Measurements from ENCODE around the gene COL4A1. TPM values are rescaled to one million over a fixed set of nuclear protein-coding genes. Genes with fewer than 3 reads are reported as not detected.

Gene COL4A1
- total and polyA plus RNA-seq, 2 of the 13 experiments (the other 11 are each of a cell fraction or from before 2014, with no cell fraction given) = not detected

DNA sequence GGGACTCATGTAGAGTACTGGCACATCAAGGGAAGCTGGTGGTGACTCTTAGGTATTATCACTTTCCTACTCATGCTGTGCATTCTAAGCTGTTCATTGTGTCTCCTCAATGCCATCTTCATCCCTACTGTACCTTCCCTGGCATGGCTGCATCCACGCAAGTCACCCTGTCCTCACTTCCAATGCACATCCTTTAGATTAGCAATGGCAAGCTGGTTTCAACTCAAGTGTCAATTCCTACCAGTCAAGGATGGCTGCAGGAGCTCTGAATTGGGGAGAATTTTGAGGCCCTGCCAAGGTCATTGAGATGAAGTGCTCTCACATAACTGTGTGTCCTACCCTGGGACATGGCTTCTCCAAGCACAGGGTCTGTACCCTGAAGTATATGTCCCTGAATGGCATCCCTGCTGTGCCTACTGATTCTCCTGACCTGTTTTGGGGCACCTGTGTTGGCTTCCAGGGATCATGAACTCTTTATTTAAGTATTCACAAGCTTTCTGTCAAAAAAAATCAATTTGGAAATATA lies 24.6 kb downstream of the COL4A1 start:
- no peak overlapping the region for H3K4me3 ChIP-seq (replicated peaks in 1 of 3; ENCODE audit: insufficient read depth in 1 of 3, low read depth in 2 of 3, low read length in 3 of 3)
- POLR2A ChIA-PET = no interaction called here
- H3K9me3 ChIP-seq (ENCODE audit: low read length) = no peaks in the 10 kb centered on the region
- H4K20me1 ChIP-seq (ENCODE audit: insufficient read depth, low read length) = no peaks in the 10 kb centered on the region
- peaks cover 4 to 36% of the 10 kb centered on the region in 2 experiments for H3K27me3 ChIP-seq (ENCODE audit: control insufficient read depth in 1 of 2, insufficient read depth in 2 of 2, low read length in 2 of 2)
- in situ Hi-C loops (cut with HindIII; ENCODE audit: extremely low pct_ligation_motif_present, low pct_unique_long_range_greater_than_20kb) = no loop called here
- H3K27ac ChIP-seq (ENCODE audit: extremely low read length, insufficient read depth, low read length) = no peak overlapping the region
- no peak for FAIRE-seq
- WGBS (ENCODE audit: low lambda C conversion rate) = 7% methylated on average over 1 of the region's 1 CpG
- TF ChIP-seq, protein P1, sequence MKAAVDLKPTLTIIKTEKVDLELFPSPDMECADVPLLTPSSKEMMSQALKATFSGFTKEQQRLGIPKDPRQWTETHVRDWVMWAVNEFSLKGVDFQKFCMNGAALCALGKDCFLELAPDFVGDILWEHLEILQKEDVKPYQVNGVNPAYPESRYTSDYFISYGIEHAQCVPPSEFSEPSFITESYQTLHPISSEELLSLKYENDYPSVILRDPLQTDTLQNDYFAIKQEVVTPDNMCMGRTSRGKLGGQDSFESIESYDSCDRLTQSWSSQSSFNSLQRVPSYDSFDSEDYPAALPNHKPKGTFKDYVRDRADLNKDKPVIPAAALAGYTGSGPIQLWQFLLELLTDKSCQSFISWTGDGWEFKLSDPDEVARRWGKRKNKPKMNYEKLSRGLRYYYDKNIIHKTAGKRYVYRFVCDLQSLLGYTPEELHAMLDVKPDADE (CRISPR knock-in tag; IDR thresholded peaks at IDR 0.05) = no peak
- TF ChIP-seq ELF3 (CRISPR knock-in tag; IDR thresholded peaks at IDR 0.05) (no peak), ZNF558 (CRISPR knock-in tag; IDR thresholded peaks at IDR 0.05; ENCODE audit: borderline replicate concordance) (no peak), ZFP36L2 (CRISPR knock-in tag; IDR thresholded peaks at IDR 0.05) (no peak), PHF8 (CRISPR knock-in tag; IDR thresholded peaks at IDR 0.05) (no peak), JDP2 (CRISPR knock-in tag; IDR thresholded peaks at IDR 0.05; ENCODE audit: borderline replicate concordance) (no peak), PAF1 (CRISPR knock-in tag; IDR thresholded peaks at IDR 0.05) (no peak), ZNF7 (CRISPR knock-in tag; IDR thresholded peaks at IDR 0.05) (no peak), ZNF331 (CRISPR knock-in tag; IDR thresholded peaks at IDR 0.05) (no peak), HMGA1 (CRISPR knock-in tag; conservative IDR thresholded peaks at IDR 0.05) (no peak), ZKSCAN1 (IDR thresholded peaks at IDR 0.05; ENCODE audit: low read length) (no peak), ZNF564 (CRISPR knock-in tag; IDR thresholded peaks at IDR 0.05) (no peak), TMF1 (CRISPR knock-in tag; IDR thresholded peaks at IDR 0.05; ENCODE audit: low read depth) (no peak), ZNF549 (CRISPR knock-in tag; IDR thresholded peaks at IDR 0.05) (no peak), U2AF1 (optimal IDR thresholded peaks at IDR 0.05; ENCODE audit: low read depth, low read length) (no peak)
- TF ChIP-seq, protein P2, sequence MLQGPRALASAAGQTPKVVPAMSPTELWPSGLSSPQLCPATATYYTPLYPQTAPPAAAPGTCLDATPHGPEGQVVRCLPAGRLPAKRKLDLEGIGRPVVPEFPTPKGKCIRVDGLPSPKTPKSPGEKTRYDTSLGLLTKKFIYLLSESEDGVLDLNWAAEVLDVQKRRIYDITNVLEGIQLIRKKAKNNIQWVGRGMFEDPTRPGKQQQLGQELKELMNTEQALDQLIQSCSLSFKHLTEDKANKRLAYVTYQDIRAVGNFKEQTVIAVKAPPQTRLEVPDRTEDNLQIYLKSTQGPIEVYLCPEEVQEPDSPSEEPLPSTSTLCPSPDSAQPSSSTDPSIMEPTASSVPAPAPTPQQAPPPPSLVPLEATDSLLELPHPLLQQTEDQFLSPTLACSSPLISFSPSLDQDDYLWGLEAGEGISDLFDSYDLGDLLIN (CRISPR knock-in tag; IDR thresholded peaks at IDR 0.05; ENCODE audit: borderline replicate concordance) = no peak
- TF ChIP-seq, protein P3, sequence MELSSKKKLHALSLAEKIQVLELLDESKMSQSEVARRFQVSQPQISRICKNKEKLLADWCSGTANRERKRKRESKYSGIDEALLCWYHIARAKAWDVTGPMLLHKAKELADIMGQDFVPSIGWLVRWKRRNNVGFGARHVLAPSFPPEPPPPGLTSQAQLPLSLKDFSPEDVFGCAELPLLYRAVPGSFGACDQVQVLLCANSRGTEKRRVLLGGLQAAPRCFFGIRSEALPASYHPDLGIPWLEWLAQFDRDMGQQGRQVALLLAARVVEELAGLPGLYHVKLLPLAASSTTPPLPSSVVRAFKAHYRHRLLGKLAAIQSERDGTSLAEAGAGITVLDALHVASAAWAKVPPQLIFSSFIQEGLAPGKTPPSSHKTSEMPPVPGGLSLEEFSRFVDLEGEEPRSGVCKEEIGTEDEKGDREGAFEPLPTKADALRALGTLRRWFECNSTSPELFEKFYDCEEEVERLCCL (CRISPR knock-in tag; IDR thresholded peaks at IDR 0.05; ENCODE audit: borderline replicate concordance) = no peak
- H3K36me3 ChIP-seq (replicated peaks in 1 of 2; ENCODE audit: control insufficient read depth in 1 of 2, insufficient read depth in 2 of 2, low read length in 2 of 2) = no peaks in the 10 kb centered on the region
- H3K9ac ChIP-seq (ENCODE audit: insufficient read depth, low read depth, low read length) = no peak overlapping the region
- H3K79me2 ChIP-seq (ENCODE audit: insufficient read depth, low read length) = no peaks in the 10 kb centered on the region
- no peak for DNase-seq (ENCODE audit: low spot score)
- intact Hi-C loops (cut with micrococcal nuclease; ENCODE audit: unreplicated experiment) = no loop called here
- ATAC-seq = no peak
- no peak overlapping the region for H3K4me2 ChIP-seq (ENCODE audit: low read depth, low read length)
- H2AFZ ChIP-seq (ENCODE audit: low read length) = no peak overlapping the region
- CTCF ChIA-PET (ENCODE audit: low intra/inter-chr PET ratio, low total read pairs) = no interaction called here
- no peaks in the 10 kb centered on the region for H3K4me1 ChIP-seq (ENCODE audit: insufficient read depth, low read length)
- no TSS peak for BruUV-seq (replicated peaks)
